Activated T-helper 1 cell treated with anti-CD3 and anti-CD28 coated beads, Interleukin-12 subunit alpha, Interleukin-12 subunit beta, Interleukin-2, Interleukin-4 antibody, amounts not matched to agents 30 ng/mL and 10 ng/mL and 1 ng/mL, durations not matched to agents 14 hours and 24 hours and 36 hours (primary cell): ENCODE data around the gene ASB5. TPM values are rescaled to one million over a fixed set of nuclear protein-coding genes. Genes with fewer than 3 reads are reported as not detected.
"Not testable (repeated sequence)": the region's sequence is repeated elsewhere in the genome, so short reads cannot be mapped to it uniquely, and the experiment has no call there.

Experiments used
- DNase-seq: peaks from one replicate; pipeline ENCODE4 v3.0.0; 2021; ENCODE audit warnings: low spot score
- H3K27ac Mint-ChIP-seq: one replicate; pipeline ENCODE4 v1.8.0; 2021; ENCODE audit warnings: mild to moderate bottlenecking, mixed read lengths
- H3K27me3 Mint-ChIP-seq: one replicate; pipeline ENCODE4 v1.8.0; 2022; ENCODE audit warnings: mild to moderate bottlenecking, moderate library complexity, mixed read lengths; ENCODE audit not compliant: insufficient read depth
- H3K36me3 Mint-ChIP-seq: one replicate; pipeline ENCODE4 v1.8.0; 2021; ENCODE audit warnings: low read depth, mixed read lengths
- H3K4me1 Mint-ChIP-seq: one replicate; pipeline ENCODE4 v1.8.0; 2021; ENCODE audit warnings: low read depth, mixed read lengths
- H3K4me3 Mint-ChIP-seq: one replicate; pipeline ENCODE4 v1.8.0; 2021; ENCODE audit warnings: mild to moderate bottlenecking, moderate library complexity, mixed read lengths
- H3K9me3 Mint-ChIP-seq: one replicate; pipeline ENCODE4 v1.8.0; 2021; ENCODE audit warnings: mixed read lengths
- intact Hi-C: fragments of 100-400 bp; cut with micrococcal nuclease; formaldehyde crosslinking; loops from one replicate; pipeline ENCODE4 v1.15.1; 2024
- total RNA-seq: library from RNA; stranded (reverse); gene quantifications from 2 replicates; pipeline ENCODE4 v1.2.3, GENCODE V29; 2022

The ASB5 gene
- total RNA-seq, 1 donor from 2014 or later, result not detected

DNA sequence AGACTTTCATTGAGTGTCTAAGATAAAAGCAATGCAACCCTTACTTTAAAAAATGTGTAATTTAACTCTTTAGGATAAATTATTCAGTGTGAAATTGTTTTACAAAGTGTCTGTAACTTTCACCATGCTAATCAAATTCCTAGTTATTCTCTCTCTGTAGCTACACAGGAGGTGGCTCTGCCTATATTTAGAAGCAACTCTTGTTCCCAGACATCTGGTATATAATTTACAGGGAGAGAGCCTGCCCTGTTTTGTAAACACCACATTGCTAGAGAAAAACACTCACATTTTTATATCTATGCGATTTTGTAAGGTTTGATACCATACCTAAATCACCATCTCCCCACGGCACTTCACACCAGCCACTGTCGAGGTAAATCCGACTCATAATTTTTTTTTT lies 38.2 kb downstream of the ASB5 start:
- Mint-ChIP-seq H3K4me3 (no peak overlapping the region), H3K4me1 (no peaks in the 10 kb centered on the region), H3K36me3 (no peaks in the 10 kb centered on the region), H3K9me3 (no peaks in the 10 kb centered on the region), H3K27ac (no peak overlapping the region), H3K27me3 (peaks cover 4% of the 10 kb centered on the region)
- intact Hi-C loops, result no loop called here
- no peak for DNase-seq

DNA sequence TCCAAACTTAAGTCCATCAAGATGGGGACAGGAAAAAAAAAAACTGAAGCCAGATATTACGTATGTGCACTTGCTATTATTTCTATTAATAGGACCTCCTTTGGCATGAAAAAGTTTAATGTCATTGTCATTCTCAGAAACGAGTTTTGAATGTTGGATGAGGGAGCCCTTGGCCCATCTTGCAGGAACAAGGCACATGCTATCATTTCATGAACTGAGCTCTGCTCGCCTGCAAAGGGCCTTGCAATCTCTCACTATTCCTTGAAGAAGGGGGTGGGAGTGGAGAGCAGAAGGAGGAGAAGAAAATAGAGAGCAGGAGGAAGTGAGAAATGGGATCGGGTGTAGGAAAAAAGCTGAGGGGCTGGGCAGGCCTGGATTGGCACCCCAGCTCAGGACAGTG lies 39.4 kb downstream of the ASB5 start:
- H3K27ac Mint-ChIP-seq, result no peak overlapping the region
- intact Hi-C loops, result no loop called here
- peaks cover 4% of the 10 kb centered on the region for H3K27me3 Mint-ChIP-seq
- no peak for DNase-seq
- H3K4me1 Mint-ChIP-seq, result no peaks in the 10 kb centered on the region
- H3K36me3 Mint-ChIP-seq, result no peaks in the 10 kb centered on the region
- H3K4me3 Mint-ChIP-seq, result no peak overlapping the region
- H3K9me3 Mint-ChIP-seq, result no peaks in the 10 kb centered on the region

DNA sequence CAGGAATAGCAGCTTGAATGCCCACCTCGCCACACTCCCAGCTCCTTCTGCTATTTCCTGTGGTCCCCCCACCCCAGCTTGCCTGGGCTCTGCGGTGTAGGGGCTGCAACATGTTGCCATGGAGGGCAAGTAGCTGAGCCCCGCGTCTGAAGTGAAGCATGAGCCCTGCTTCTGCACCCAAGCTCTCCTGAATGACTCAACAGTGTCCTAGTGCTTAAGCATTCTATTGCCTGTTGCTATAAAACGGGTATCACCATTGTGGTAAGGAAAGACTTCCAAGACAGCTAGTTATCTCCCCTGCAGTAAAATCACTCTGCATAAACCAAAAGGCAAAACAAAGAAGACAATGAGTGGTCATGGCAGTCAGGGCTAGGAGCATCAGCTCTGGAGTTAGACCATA lies 42.3 kb downstream of the ASB5 start:
- no peak overlapping the region for H3K27ac Mint-ChIP-seq
- H3K36me3 Mint-ChIP-seq, result no peaks in the 10 kb centered on the region
- H3K4me1 Mint-ChIP-seq, result no peaks in the 10 kb centered on the region
- no peaks in the 10 kb centered on the region for H3K9me3 Mint-ChIP-seq
- peaks cover 5% of the 10 kb centered on the region for H3K27me3 Mint-ChIP-seq
- intact Hi-C loops, result no loop called here
- DNase-seq, result no peak
- H3K4me3 Mint-ChIP-seq, result no peak overlapping the region

DNA sequence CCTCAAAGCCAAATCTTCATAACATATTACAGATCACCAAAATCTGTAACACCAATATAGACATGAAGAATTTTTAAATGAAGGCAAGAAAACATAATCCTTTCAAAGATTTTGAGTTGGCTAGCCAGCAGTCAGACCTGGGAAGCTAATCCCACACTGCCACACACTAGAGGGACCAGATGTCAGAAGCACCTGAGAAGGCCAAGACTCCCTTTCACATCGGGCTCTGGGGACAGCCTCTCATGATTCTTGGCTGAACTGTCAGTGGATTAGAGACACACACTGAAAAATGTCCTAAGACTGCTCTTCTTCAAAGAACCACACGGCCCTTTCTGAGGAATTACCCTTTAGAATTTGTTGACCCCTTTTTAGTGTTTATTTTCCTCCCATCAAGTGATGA lies 45.5 kb downstream of the ASB5 start:
- H3K27me3 Mint-ChIP-seq, result peaks cover 1% of the 10 kb centered on the region
- H3K4me3 Mint-ChIP-seq, result no peak overlapping the region
- intact Hi-C loops, result no loop called here
- no peaks in the 10 kb centered on the region for H3K36me3 Mint-ChIP-seq
- no peak for DNase-seq
- no peaks in the 10 kb centered on the region for H3K4me1 Mint-ChIP-seq
- H3K9me3 Mint-ChIP-seq, result no peaks in the 10 kb centered on the region
- H3K27ac Mint-ChIP-seq, result no peak overlapping the region

GRCh38 chr4:176222149-176222548 lies 46.9 kb downstream of the ASB5 start:
- Mint-ChIP-seq H3K4me1 (no peaks in the 10 kb centered on the region), H3K27ac (no peak overlapping the region), H3K27me3 (peaks cover 1% of the 10 kb centered on the region), H3K36me3 (no peaks in the 10 kb centered on the region), H3K4me3 (no peak overlapping the region), H3K9me3 (no peaks in the 10 kb centered on the region)
- intact Hi-C loops, result no loop called here
- no peak for DNase-seq

GRCh38 chr4:176217510-176217909 lies 51.5 kb downstream of the ASB5 start:
- no peaks in the 10 kb centered on the region for H3K4me1 Mint-ChIP-seq

DNA sequence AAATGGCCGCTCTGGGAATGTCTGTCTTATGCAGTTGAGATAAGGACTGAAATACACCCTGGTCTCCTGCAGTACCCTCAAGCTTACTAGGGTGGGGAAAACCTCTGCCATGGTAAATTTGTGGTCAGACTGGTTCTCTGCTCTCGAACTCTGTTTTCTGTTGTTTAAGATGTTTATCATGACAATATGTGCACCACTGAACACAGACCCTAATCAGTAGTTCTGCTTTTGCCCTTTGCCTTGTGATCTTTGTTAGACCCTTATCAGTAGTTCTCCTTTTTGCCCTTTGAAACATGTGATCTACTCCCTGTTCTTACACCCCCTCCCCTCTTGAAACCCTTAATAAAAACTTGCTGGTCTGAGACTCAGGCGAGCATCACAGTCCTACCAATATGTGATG lies 56.7 kb downstream of the ASB5 start:
- H3K36me3 Mint-ChIP-seq, result not testable (repeated sequence)

More at GRCh38 chr4:176217510-176217909, 51.5 kb downstream of the ASB5 start:
- Mint-ChIP-seq H3K36me3 (no peaks in the 10 kb centered on the region), H3K9me3 (no peaks in the 10 kb centered on the region), H3K27me3 (peaks cover 3% of the 10 kb centered on the region), H3K27ac (no peak overlapping the region), H3K4me3 (no peak overlapping the region)
- intact Hi-C loops, result loop anchor here (2.0 kb wide), 1 partner anchor 67 kb away; no protein-coding TSS in a partner anchor
- no peak for DNase-seq

DNA sequence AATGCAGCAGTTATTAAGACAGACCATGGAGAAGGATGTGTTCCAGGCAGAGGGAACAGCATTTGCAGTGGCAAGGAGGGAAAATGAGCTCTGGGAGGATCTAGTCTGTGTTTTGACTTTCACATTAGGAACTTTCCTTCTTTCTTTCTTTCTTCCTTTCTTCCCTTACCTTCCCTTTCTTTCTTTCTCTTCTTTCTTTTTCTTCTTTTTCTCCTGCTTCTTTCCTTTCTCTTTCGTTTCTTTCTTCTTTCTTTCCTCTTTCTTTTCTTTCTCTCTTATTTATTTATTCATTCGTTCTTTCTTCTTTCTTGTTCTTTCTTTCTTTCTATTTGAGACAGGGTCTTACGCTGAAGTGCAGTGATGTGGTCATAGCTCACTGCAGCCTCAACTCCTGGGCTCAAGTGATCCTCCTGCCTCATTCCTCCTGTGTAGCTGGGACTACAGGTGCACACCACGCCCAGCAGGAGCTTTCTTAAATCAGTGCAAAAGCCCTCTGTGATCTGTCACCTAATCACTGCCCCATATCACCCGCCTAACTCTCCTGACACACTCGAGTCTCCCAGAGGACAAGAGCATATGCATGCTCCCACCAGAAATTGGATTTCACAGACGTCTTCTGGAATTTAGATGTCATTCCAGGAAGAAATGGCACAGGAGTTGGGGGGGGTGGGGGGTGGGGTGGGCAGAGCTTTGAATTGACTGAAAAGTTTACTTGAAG lies 58.3 kb downstream of the ASB5 start:
- Mint-ChIP-seq H3K27ac (no peak overlapping the region), H3K27me3 (peaks cover 9% of the 10 kb centered on the region), H3K9me3 (no peaks in the 10 kb centered on the region), H3K4me1 (no peaks in the 10 kb centered on the region), H3K4me3 (no peak overlapping the region), H3K36me3 (no peaks in the 10 kb centered on the region)
- intact Hi-C loops, result no loop called here
- no peak for DNase-seq

More for the DNA sequence above, 56.7 kb downstream of the ASB5 start:
- intact Hi-C loops, DNase-seq, H3K4me1 Mint-ChIP-seq, H3K4me3 Mint-ChIP-seq, H3K9me3 Mint-ChIP-seq, H3K27me3 Mint-ChIP-seq, H3K27ac Mint-ChIP-seq: not testable (repeated sequence)

DNA sequence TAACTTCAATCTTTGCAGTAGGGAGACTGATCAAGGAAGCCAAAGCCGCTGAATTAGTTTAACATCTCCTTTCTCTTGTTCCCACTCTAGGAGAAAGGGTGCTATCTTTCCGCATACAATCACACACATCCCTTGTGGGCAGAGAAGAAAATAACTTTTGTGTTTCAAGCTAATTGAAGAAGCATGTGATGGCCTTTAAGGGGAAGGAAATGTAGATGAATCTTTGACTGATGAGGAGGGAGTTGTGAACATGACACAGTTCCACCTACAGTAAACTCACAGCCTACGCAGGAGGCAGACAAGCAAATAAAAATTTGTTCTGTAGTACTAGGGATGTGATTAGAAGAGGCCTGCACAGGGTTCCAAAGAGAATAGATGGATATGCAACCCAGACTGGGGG lies 58.9 kb downstream of the ASB5 start:
- Mint-ChIP-seq H3K9me3 (no peaks in the 10 kb centered on the region), H3K36me3 (no peaks in the 10 kb centered on the region), H3K27me3 (peaks cover 9% of the 10 kb centered on the region), H3K27ac (no peak overlapping the region), H3K4me3 (no peak overlapping the region), H3K4me1 (no peaks in the 10 kb centered on the region)
- no peak for DNase-seq
- intact Hi-C loops, result no loop called here

- intact Hi-C loops, result no loop called here
- H3K27ac Mint-ChIP-seq, result no peak overlapping the region
- no peaks in the 10 kb centered on the region for H3K36me3 Mint-ChIP-seq
- H3K27me3 Mint-ChIP-seq, result peaks cover 9% of the 10 kb centered on the region
- no peaks in the 10 kb centered on the region for H3K4me1 Mint-ChIP-seq
- H3K4me3 Mint-ChIP-seq, result no peak overlapping the region
- no peak for DNase-seq
- H3K9me3 Mint-ChIP-seq, result no peaks in the 10 kb centered on the region
These were observed 59.5 kb downstream of the ASB5 start for GRCh38 chr4:176209535-176209934.

- no peaks in the 10 kb centered on the region for H3K36me3 Mint-ChIP-seq
- no peak for DNase-seq
- H3K4me3 Mint-ChIP-seq, result no peak overlapping the region
- H3K9me3 Mint-ChIP-seq, result no peaks in the 10 kb centered on the region
- peaks cover 9% of the 10 kb centered on the region for H3K27me3 Mint-ChIP-seq
- H3K4me1 Mint-ChIP-seq, result no peaks in the 10 kb centered on the region
- intact Hi-C loops, result no loop called here
- no peak overlapping the region for H3K27ac Mint-ChIP-seq
These were observed 61.2 kb downstream of the ASB5 start for GRCh38 chr4:176207839-176208238.

DNA sequence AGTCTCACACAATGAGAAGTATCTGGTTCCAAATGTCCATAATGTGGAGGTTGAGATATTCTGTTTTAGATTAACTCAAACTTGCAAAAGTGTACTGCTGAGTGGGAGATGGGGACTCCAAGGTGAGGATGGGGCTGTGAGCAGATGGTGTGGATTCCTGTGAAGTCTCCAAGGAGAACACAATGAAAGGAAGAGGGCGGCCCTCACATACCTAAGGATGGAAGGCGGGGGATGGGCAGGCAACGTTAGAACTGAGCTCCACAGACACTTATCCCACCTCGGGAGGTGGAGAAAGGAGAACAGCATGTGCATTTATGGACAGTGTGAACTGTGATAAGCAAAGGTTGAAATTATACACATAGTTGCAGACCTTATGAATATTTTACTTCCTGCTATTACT lies 63.7 kb downstream of the ASB5 start:
- H3K27ac Mint-ChIP-seq, result no peak overlapping the region
- DNase-seq, result no peak
- no peaks in the 10 kb centered on the region for H3K9me3 Mint-ChIP-seq
- H3K4me1 Mint-ChIP-seq, result no peaks in the 10 kb centered on the region
- H3K4me3 Mint-ChIP-seq, result no peak overlapping the region
- peaks cover 15% of the 10 kb centered on the region for H3K27me3 Mint-ChIP-seq
- intact Hi-C loops, result no loop called here
- no peaks in the 10 kb centered on the region for H3K36me3 Mint-ChIP-seq

GRCh38 chr4:176198316-176198903 lies 70.6 kb downstream of the ASB5 start:
- Mint-ChIP-seq H3K27ac (no peak overlapping the region), H3K4me1 (peaks cover 22% of the 10 kb centered on the region), H3K4me3 (no peak overlapping the region), H3K9me3 (peaks cover 4% of the 10 kb centered on the region), H3K36me3 (peaks cover 2% of the 10 kb centered on the region), H3K27me3 (peaks cover 28% of the 10 kb centered on the region)
- DNase-seq, result no peak
- intact Hi-C loops, result loop anchor here (5.0 kb wide), 1 partner anchor 1114 kb away; no protein-coding TSS in a partner anchor
